Measurements from ENCODE around the gene ZBTB3.
A peak's percentile ranks its signal among the peaks of the same experiment; 100 is the strongest.
"Not testable (repeated sequence)": the region's sequence is repeated elsewhere in the genome, so short reads cannot be mapped to it uniquely, and the experiment has no call there.

ZBTB3 gene

GRCh38 chr11:62778441-62778840, 24.5 kb upstream of the ZBTB3 start:
- TF ChIP-seq CTCF (IDR thresholded peaks at IDR 0.05; ENCODE audit: low read depth, low read length) = no peak

GRCh38 chr11:62777389-62777788, 23.4 kb upstream of the ZBTB3 start:
- no peak for TF ChIP-seq CTCF (IDR thresholded peaks at IDR 0.05; ENCODE audit: low read depth, low read length)
- no peak overlapping the region for H3K4me3 ChIP-seq (replicated peaks in 1 of 2; ENCODE audit: low read depth in 2 of 2, low read length in 2 of 2)
- DNase-seq (ENCODE audit: low read depth in 2 of 2) = no peak

More at GRCh38 chr11:62778441-62778840, 24.5 kb upstream of the ZBTB3 start:
- DNase-seq (ENCODE audit: low read depth in 2 of 2) = no peak
- H3K4me3 ChIP-seq (replicated peaks in 1 of 2; ENCODE audit: low read depth in 2 of 2, low read length in 2 of 2) = no peak overlapping the region

GRCh38 chr11:62775646-62776045, 21.7 kb upstream of the ZBTB3 start:
- H3K4me3 ChIP-seq (replicated peaks in 1 of 2; ENCODE audit: low read depth in 2 of 2, low read length in 2 of 2) = no peak overlapping the region
- no peak for DNase-seq (ENCODE audit: low read depth in 2 of 2)
- TF ChIP-seq CTCF (IDR thresholded peaks at IDR 0.05; ENCODE audit: low read depth, low read length) = no peak

GRCh38 chr11:62774407-62774806, 20.4 kb upstream of the ZBTB3 start:
- TF ChIP-seq CTCF (IDR thresholded peaks at IDR 0.05; ENCODE audit: low read depth, low read length) = no peak
- H3K4me3 ChIP-seq (replicated peaks in 1 of 2; ENCODE audit: low read depth in 2 of 2, low read length in 2 of 2) = no peak overlapping the region
- DNase-seq (ENCODE audit: low read depth in 2 of 2) = no peak

GRCh38 chr11:62771144-62772021, 17.4 kb upstream of the ZBTB3 start, which contains the start of gene TAF6L:
TAF6L (plus strand) TSS chr11:62771396; CDS start chr11:62775784, 4,388 bp downstream.
- H3K4me3 ChIP-seq (replicated peaks in 1 of 2; ENCODE audit: low read depth in 2 of 2, low read length in 2 of 2) = peak within 1 kb of the TSS; percentile 65 to 76
- TF ChIP-seq CTCF (IDR thresholded peaks at IDR 0.05; ENCODE audit: low read depth, low read length) = no peak
- peak; percentile 98 for DNase-seq (ENCODE audit: low read depth in 2 of 2)

- DNase-seq (ENCODE audit: low read depth in 2 of 2) = no peak
- H3K4me3 ChIP-seq (replicated peaks in 1 of 2; ENCODE audit: low read depth in 2 of 2, low read length in 2 of 2) = peak overlapping the region; percentile 65 to 76
- no peak for TF ChIP-seq CTCF (IDR thresholded peaks at IDR 0.05; ENCODE audit: low read depth, low read length)
These were observed 16.8 kb upstream of the ZBTB3 start for GRCh38 chr11:62770778-62771143.

- not testable (repeated sequence) for DNase-seq (ENCODE audit: low read depth in 2 of 2)
These were observed 6.9 kb upstream of the ZBTB3 start for GRCh38 chr11:62760867-62761227.

More at GRCh38 chr11:62760867-62761227, 6.9 kb upstream of the ZBTB3 start:
- H3K4me3 ChIP-seq (replicated peaks in 1 of 2; ENCODE audit: low read depth in 2 of 2, low read length in 2 of 2) = not testable (repeated sequence)
